Measurements from ENCODE around the gene TMEM258.

DNA sequence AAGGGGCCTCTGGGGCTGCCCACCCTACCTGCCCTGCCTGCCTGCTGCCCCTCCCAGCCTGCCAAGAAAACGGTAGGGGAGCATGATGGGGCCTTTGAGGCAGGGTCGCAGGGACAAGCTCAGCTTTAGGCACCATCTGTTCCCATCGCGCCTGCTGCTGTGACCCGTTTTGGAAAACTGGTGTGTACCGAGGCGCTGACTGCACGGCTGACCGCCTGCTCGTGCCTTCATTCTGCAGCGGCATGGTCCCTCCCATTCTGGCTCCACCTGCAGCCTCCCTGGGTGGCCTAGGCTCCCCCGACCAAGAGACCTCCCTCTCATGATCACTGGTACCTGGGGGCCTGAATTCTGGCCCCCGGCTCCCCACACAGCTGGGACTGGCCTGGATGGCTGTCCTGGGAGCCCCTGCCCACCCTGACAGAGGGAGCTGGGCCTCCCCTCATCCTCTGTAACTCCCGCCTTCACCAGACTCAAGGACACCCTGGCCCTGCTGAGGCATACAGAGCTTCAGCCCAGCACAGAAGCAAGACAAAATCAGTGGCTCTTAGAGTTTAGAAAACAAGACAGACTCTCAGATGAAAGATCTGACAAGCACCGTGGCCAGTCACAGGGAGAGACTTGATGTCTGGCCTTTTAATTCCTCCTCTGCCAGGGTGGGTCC lies 46.5 kb downstream of the TMEM258 start:
- TF ChIP-seq SIN3A (IDR thresholded peaks at IDR 0.05; ENCODE audit: borderline replicate concordance, insufficient read depth, low read length) (no peak), POLR2AphosphoS5 (IDR thresholded peaks at IDR 0.05; ENCODE audit: low read depth, low read length) (no peak)
- TF ChIP-seq, protein P1, sequence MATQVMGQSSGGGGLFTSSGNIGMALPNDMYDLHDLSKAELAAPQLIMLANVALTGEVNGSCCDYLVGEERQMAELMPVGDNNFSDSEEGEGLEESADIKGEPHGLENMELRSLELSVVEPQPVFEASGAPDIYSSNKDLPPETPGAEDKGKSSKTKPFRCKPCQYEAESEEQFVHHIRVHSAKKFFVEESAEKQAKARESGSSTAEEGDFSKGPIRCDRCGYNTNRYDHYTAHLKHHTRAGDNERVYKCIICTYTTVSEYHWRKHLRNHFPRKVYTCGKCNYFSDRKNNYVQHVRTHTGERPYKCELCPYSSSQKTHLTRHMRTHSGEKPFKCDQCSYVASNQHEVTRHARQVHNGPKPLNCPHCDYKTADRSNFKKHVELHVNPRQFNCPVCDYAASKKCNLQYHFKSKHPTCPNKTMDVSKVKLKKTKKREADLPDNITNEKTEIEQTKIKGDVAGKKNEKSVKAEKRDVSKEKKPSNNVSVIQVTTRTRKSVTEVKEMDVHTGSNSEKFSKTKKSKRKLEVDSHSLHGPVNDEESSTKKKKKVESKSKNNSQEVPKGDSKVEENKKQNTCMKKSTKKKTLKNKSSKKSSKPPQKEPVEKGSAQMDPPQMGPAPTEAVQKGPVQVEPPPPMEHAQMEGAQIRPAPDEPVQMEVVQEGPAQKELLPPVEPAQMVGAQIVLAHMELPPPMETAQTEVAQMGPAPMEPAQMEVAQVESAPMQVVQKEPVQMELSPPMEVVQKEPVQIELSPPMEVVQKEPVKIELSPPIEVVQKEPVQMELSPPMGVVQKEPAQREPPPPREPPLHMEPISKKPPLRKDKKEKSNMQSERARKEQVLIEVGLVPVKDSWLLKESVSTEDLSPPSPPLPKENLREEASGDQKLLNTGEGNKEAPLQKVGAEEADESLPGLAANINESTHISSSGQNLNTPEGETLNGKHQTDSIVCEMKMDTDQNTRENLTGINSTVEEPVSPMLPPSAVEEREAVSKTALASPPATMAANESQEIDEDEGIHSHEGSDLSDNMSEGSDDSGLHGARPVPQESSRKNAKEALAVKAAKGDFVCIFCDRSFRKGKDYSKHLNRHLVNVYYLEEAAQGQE (IDR thresholded peaks at IDR 0.05; ENCODE audit: insufficient read depth in 1 of 2, low read depth in 2 of 2, low read length in 2 of 2): no peak

Measured in PFSK-1 (cell line).